Lung (tissue), 12 donors: Measurements from ENCODE around the gene SH3BGR. TPM values are rescaled to one million over a fixed set of nuclear protein-coding genes. Genes with fewer than 3 reads are reported as not detected.

ENCODE experiments used
- ATAC-seq: fragments of 200-7000 bp; cut with Tn5 transposase; one replicate; pipeline ENCODE4 v1.9.1; 2020; ENCODE audit warnings: moderate number of reproducible peaks; ENCODE audit not compliant: insufficient read depth, low FRiP score
- DNase-seq, 3 donors: peaks; one replicate each; pipeline ENCODE4 v3.0.0-alpha.2; 2013 to 2017
- H3K27ac ChIP-seq, 2 donors: one replicate each; pipeline ENCODE4 v1.5.1; 2013; ENCODE audit warnings: mild to moderate bottlenecking in 2 of 2, moderate library complexity in 2 of 2, control low read depth in 1 of 2, inconsistent platforms in 1 of 2, low read depth in 1 of 2, low read length in 1 of 2
- H3K27me3 ChIP-seq, 3 donors: one replicate each; pipeline ENCODE4 v1.5.1; 2013; ENCODE audit warnings: low read length in 2 of 3; ENCODE audit not compliant: control insufficient read depth in 3 of 3, insufficient read depth in 3 of 3
- H3K36me3 ChIP-seq, 4 donors: one replicate each; pipeline ENCODE4 v1.5.1; 2013; ENCODE audit warnings: low read length in 4 of 4, mild to moderate bottlenecking in 1 of 4, moderate library complexity in 1 of 4; ENCODE audit not compliant: control insufficient read depth in 4 of 4, insufficient read depth in 4 of 4
- H3K4me1 ChIP-seq, 5 donors: one replicate each; pipeline ENCODE4 v1.5.1; 2013; ENCODE audit warnings: low read length in 5 of 5, mild to moderate bottlenecking in 2 of 5, moderate library complexity in 1 of 5; ENCODE audit not compliant: control insufficient read depth in 5 of 5, insufficient read depth in 5 of 5
- H3K4me3 ChIP-seq: one replicate; pipeline ENCODE4 v1.5.1; 2013; ENCODE audit warnings: mild to moderate bottlenecking, control low read depth, moderate library complexity
- H3K9ac ChIP-seq, 2 donors: one replicate each; pipeline ENCODE4 v1.5.1; 2013; ENCODE audit warnings: low read length in 2 of 2, control low read depth in 1 of 2; ENCODE audit not compliant: insufficient read depth in 1 of 2
- H3K9me3 ChIP-seq, 4 donors: one replicate each; pipeline ENCODE4 v1.5.1; 2013; ENCODE audit warnings: low read length in 3 of 4, mild to moderate bottlenecking in 1 of 4, moderate library complexity in 1 of 4; ENCODE audit not compliant: control insufficient read depth in 4 of 4, insufficient read depth in 3 of 4
- CTCF ChIP-seq: IDR thresholded peaks from 2 replicates; pipeline ENCODE4 v1.5.1; 2012; ENCODE audit warnings: mild to moderate bottlenecking; ENCODE audit errors: control extremely low read depth, extremely low read depth
- WGBS, 2 donors: extraction: QIAGEN DNeasy Blood & Tissue Kit; methylation state at CpG; one replicate each; pipeline ENCODE4 v1.1.7; 2013; 5-methylcytosine and 5-hydroxymethylcytosine counted together
- polyA plus RNA-seq, 2 donors: library from polyadenylated mRNA; stranded (reverse); fragments of 200-250 nt; gene quantifications; one replicate each; pipeline ENCODE4 v1.2.1, GENCODE V29; 2013
- total RNA-seq, 2 donors: library from RNA; depleted of rRNA in 1 of 2; stranded (reverse); fragments of >200 nt in 1 of 2; gene quantifications; one replicate each; pipeline ENCODE4 v1.2.1, GENCODE V29; 2014 to 2021
- donor health status: control.
- donor health status: control.
- donor health status: Bipolar disorder and iron deficiency.
- donor health status: healthy.
- donor health status: DM: yes; HTN: yes; CAD: no.

Gene SH3BGR
- total and polyA plus RNA-seq, 4 donors = 1.2 to 8.9 (median 3.2) TPM; not detected in 1

GRCh38 chr21:39461419-39461818 is 9.6 kb downstream of the SH3BGR start:
- Histone ChIP-seq H3K27me3 (no peaks in the 10 kb centered on the region), H3K36me3 (peaks cover 0 to 5% (median 0%) of the 10 kb centered on the region in 4 donors), H3K9me3 (no peaks in the 10 kb centered on the region), H3K9ac (no peak overlapping the region), H3K4me3 (no peak overlapping the region), H3K27ac (no peak overlapping the region), H3K4me1 (peaks cover 0 to 2% (median 0%) of the 10 kb centered on the region in 5 donors)
- no peak for DNase-seq
- TF ChIP-seq CTCF = no peak
- ATAC-seq = no peak
- WGBS, 2 donors = 69 to 76% methylated on average over 3 of the region's 3 CpGs

GRCh38 chr21:39463308-39463707 is 11.5 kb downstream of the SH3BGR start:
- Histone ChIP-seq H3K27ac (no peak overlapping the region), H3K36me3 (peaks cover 0 to 5% (median 0%) of the 10 kb centered on the region in 4 donors), H3K9ac (no peak overlapping the region), H3K27me3 (no peaks in the 10 kb centered on the region), H3K9me3 (no peaks in the 10 kb centered on the region), H3K4me1 (no peaks in the 10 kb centered on the region), H3K4me3 (no peak overlapping the region)
- DNase-seq (no peak), ATAC-seq (no peak)
- WGBS, 2 donors = 84% methylated on average over 3 of the region's 3 CpGs
- TF ChIP-seq CTCF = no peak

GRCh38 chr21:39466584-39466983 is 14.8 kb downstream of the SH3BGR start:
- no peak for ATAC-seq
- Histone ChIP-seq H3K36me3 (peaks cover 0 to 5% (median 0%) of the 10 kb centered on the region in 4 donors), H3K27ac (no peak overlapping the region), H3K9ac (no peak overlapping the region), H3K9me3 (no peaks in the 10 kb centered on the region), H3K27me3 (no peaks in the 10 kb centered on the region), H3K4me1 (no peaks in the 10 kb centered on the region), H3K4me3 (no peak overlapping the region)
- no peak for TF ChIP-seq CTCF
- DNase-seq = no peak

GRCh38 chr21:39467746-39468145 is 16.0 kb downstream of the SH3BGR start:
- no peak for TF ChIP-seq CTCF
- Histone ChIP-seq H3K4me1 (no peaks in the 10 kb centered on the region), H3K9me3 (no peaks in the 10 kb centered on the region), H3K36me3 (peaks cover 0 to 5% (median 0%) of the 10 kb centered on the region in 4 donors), H3K27ac (no peak overlapping the region), H3K9ac (no peak overlapping the region), H3K4me3 (no peak overlapping the region), H3K27me3 (no peaks in the 10 kb centered on the region)
- ATAC-seq = no peak
- WGBS, 2 donors = 89 to 90% methylated on average over 3 of the region's 3 CpGs
- no peak for DNase-seq
